HepG2 (cell line): ENCODE measurements around the gene AKAP8L. TPM values are rescaled to one million over a fixed set of nuclear protein-coding genes. Genes with fewer than 3 reads are reported as not detected.

Experiments used
- ATAC-seq: fragments of 200-7000 bp; cut with Tn5 transposase; 3 replicates; pipeline ENCODE4 v1.9.1; 2020; ENCODE audit warnings: mild to moderate bottlenecking, moderate library complexity
- BruUV-seq: library from RNA; stranded (reverse); fragments of 400-500 nt; replicated peaks from 2 replicates; lab custom pipeline; 2021; lab: Mats Ljungman, UMichigan
- CTCF ChIA-PET: fragments of 300-600 bp; formaldehyde crosslinking; extraction: SDS; loops from one replicate; lab custom pipeline; 2021; ENCODE audit warnings: low total read pairs, inconsistent platforms, low intra/inter-chr PET ratio; lab: Yijun Ruan, JAX
- POLR2A ChIA-PET: fragments of 350-600 bp; sonication (Branson Sonifier 250); formaldehyde crosslinking; loops from one replicate; lab custom pipeline; 2020; ENCODE audit warnings: antibody characterized with exemption, inconsistent platforms; lab: Yijun Ruan, JAX
- DNase-seq: peaks from one replicate; pipeline ENCODE4 v3.0.0-alpha.2; 2015; ENCODE audit warnings: low spot score
- FAIRE-seq: peaks from 3 replicates; lab custom pipeline; 2011; peaks lifted over from hg19 to GRCh38; lab: Jason Lieb, UNC
- H2AFZ ChIP-seq: one replicate; pipeline ENCODE4 v1.6.1; 2011; ENCODE audit warnings: low read length, inconsistent platforms
- H3K27ac ChIP-seq: fragments of 300-600 bp; 3 replicates; pipeline ENCODE4 v1.8.0; 2011; ENCODE audit warnings: mixed run types, mild to moderate bottlenecking, mixed read lengths, low read length, inconsistent platforms; ENCODE audit not compliant: insufficient read depth; ENCODE audit errors: extremely low read length
- H3K27me3 ChIP-seq, 2 experiments: fragments of 200-600 bp in 1 of 2; 2 replicates in 1 of 2; 3 replicates in 1 of 2; pipeline versions ENCODE4 v1.6.0 to v1.8.0; 2011; ENCODE audit warnings: low read length in 2 of 2, mild to moderate bottlenecking in 2 of 2, moderate library complexity in 2 of 2, inconsistent platforms in 1 of 2; ENCODE audit not compliant: insufficient read depth in 2 of 2, control insufficient read depth in 1 of 2
- H3K36me3 ChIP-seq, 2 experiments: fragments of 200-600 bp in 1 of 2; replicated peaks in 1 of 2; 2 replicates in 1 of 2; 3 replicates in 1 of 2; pipeline versions ENCODE4 v1.5.1 to v1.8.0; 2011; ENCODE audit warnings: low read length in 2 of 2, inconsistent platforms in 1 of 2; ENCODE audit not compliant: insufficient read depth in 2 of 2, control insufficient read depth in 1 of 2
- H3K4me1 ChIP-seq: 2 replicates; pipeline ENCODE4 v1.5.1; 2012; ENCODE audit warnings: low read length, inconsistent platforms; ENCODE audit not compliant: insufficient read depth
- H3K4me2 ChIP-seq: 2 replicates; pipeline ENCODE4 v1.6.0; 2011; ENCODE audit warnings: low read depth, low read length, inconsistent platforms
- H3K4me3 ChIP-seq, 3 experiments: fragments of 200-600 bp in 1 of 3; sonication (generic), shearing (Covaris generic) in 1 of 3; replicated peaks in 1 of 3; 2 replicates each; pipeline ENCODE4 v1.5.1; 2011 to 2016; ENCODE audit warnings: low read length in 3 of 3, inconsistent platforms in 2 of 3, low read depth in 2 of 3, mild to moderate bottlenecking in 2 of 3, control low read depth in 1 of 3, mixed read lengths in 1 of 3; ENCODE audit not compliant: insufficient read depth in 1 of 3
- H3K79me2 ChIP-seq: one replicate; pipeline ENCODE4 v1.6.1; 2011; ENCODE audit warnings: low read length, inconsistent platforms; ENCODE audit not compliant: insufficient read depth
- H3K9ac ChIP-seq: 2 replicates; pipeline ENCODE4 v1.6.0; 2011; ENCODE audit warnings: mild to moderate bottlenecking, low read depth, low read length, inconsistent platforms; ENCODE audit not compliant: insufficient read depth
- H3K9me3 ChIP-seq: 2 replicates; pipeline ENCODE4 v1.5.1; 2012; ENCODE audit warnings: mild to moderate bottlenecking, low read length
- H4K20me1 ChIP-seq: 2 replicates; pipeline ENCODE4 v1.6.0; 2011; ENCODE audit warnings: inconsistent platforms, mild to moderate bottlenecking, low read length, moderate library complexity; ENCODE audit not compliant: insufficient read depth
- DNMT3B ChIP-seq: conservative IDR thresholded peaks from 2 replicates; pipeline ENCODE4 v1.6.1; 2016; ENCODE audit warnings: missing biosample characterization, control low read depth
- EP300 ChIP-seq, 3 experiments: sonication (generic) in 1 of 3; formaldehyde crosslinking in 1 of 3; IDR thresholded peaks; 2 replicates each; pipeline versions ENCODE4 v1.5.1 to v1.6.1; 2011 to 2020; ENCODE audit warnings: low read depth in 2 of 3, low read length in 2 of 3, borderline replicate concordance in 1 of 3, improper control_type of control experiment in 1 of 3, mild to moderate bottlenecking in 1 of 3, missing genetic modification reagents in 1 of 3, moderate library complexity in 1 of 3
- FOXA3 ChIP-seq: IDR thresholded peaks from 2 replicates; pipeline ENCODE4 v1.6.1; 2016; ENCODE audit warnings: missing genetic modification reagents, missing compliant biosample characterization
- HINFP ChIP-seq: sonication (generic); formaldehyde crosslinking; IDR thresholded peaks from 2 replicates; pipeline ENCODE4 v1.4.0; 2020; ENCODE audit warnings: low read depth, mild to moderate bottlenecking, missing genetic modification reagents
- HOXD1 ChIP-seq: sonication (generic); formaldehyde crosslinking; IDR thresholded peaks from 2 replicates; pipeline ENCODE4 v1.5.0; 2020; ENCODE audit warnings: missing genetic modification reagents
- MTF1 ChIP-seq: sonication (generic); formaldehyde crosslinking; IDR thresholded peaks from 2 replicates; pipeline ENCODE4 v1.5.0; 2020; ENCODE audit warnings: missing genetic modification reagents
- RBM22 ChIP-seq: fragments of 200-400 bp; formaldehyde crosslinking; optimal IDR thresholded peaks from 2 replicates; pipeline ENCODE3; 2017; ENCODE audit warnings: mild to moderate bottlenecking, low read length, moderate library complexity
- RFX5 ChIP-seq: IDR thresholded peaks from 2 replicates; pipeline ENCODE4 v1.6.1; 2011; ENCODE audit warnings: low read depth, low read length, improper control_type of control experiment
- SRSF9 ChIP-seq: fragments of 200-400 bp; formaldehyde crosslinking; IDR thresholded peaks from 2 replicates; pipeline ENCODE4 v1.6.1; 2018; ENCODE audit warnings: borderline replicate concordance, mild to moderate bottlenecking, low read depth, low read length; ENCODE audit not compliant: insufficient read depth, poor library complexity, severe bottlenecking
- TARDBP ChIP-seq: sonication (generic); formaldehyde crosslinking; IDR thresholded peaks from 2 replicates; pipeline ENCODE4 v1.8.0; 2022; ENCODE audit warnings: mild to moderate bottlenecking, missing genetic modification reagents
- ZFP1 ChIP-seq: IDR thresholded peaks from 2 replicates; pipeline ENCODE4 v1.6.1; 2016
- ZNF180 ChIP-seq: sonication (generic); formaldehyde crosslinking; IDR thresholded peaks from 2 replicates; pipeline ENCODE4 v1.4.0; 2020; ENCODE audit warnings: low read depth, missing genetic modification reagents, borderline replicate concordance
- WGBS: methylation state at CpG from one replicate; pipeline ENCODE4 v1.1.6; 2017; ENCODE audit warnings: low lambda C conversion rate; 5-methylcytosine and 5-hydroxymethylcytosine counted together
- in situ Hi-C: cut with HindIII; loops from 2 replicates; pipeline ENCODE4 v1.10.0; 2017; ENCODE audit warnings: low pct_unique_long_range_greater_than_20kb; ENCODE audit not compliant: extremely low pct_ligation_motif_present
- intact Hi-C: fragments of 100-400 bp; cut with micrococcal nuclease; formaldehyde crosslinking; loops from one replicate; pipeline ENCODE4 v1.10.0; 2022; ENCODE audit not compliant: unreplicated experiment
- polyA plus RNA-seq, 8 experiments: library from polyadenylated mRNA; depleted of rRNA in 3 of 8; stranded (reverse) in 7 of 8; unstranded in 1 of 8; fragments of >200 nt; fragmentation: Illumina TruSeq in 4 of 8; extraction: Trizol in 4 of 8; gene quantifications; 2 replicates each; pipeline versions ENCODE4 v1.2.1 to v1.2.3, GENCODE V29; 2011 to 2016; ENCODE audit warnings: low read depth in 4 of 8, missing spikeins in 1 of 8, mixed read lengths in 1 of 8; ENCODE audit not compliant: insufficient read depth in 1 of 8
- total RNA-seq, 5 experiments: library from RNA; depleted of rRNA; stranded (reverse); fragments of >200 nt; fragmentation: Illumina TruSeq; extraction: Trizol; gene quantifications; 2 replicates each; pipeline ENCODE4 v1.2.3, GENCODE V29; 2016; ENCODE audit warnings: low read depth in 1 of 5

AKAP8L gene
- total and polyA plus RNA-seq, 2 of the 13 experiments (the other 11 are each of a cell fraction or from before 2014, with no cell fraction given): 48.2 to 49.6 TPM

DNA sequence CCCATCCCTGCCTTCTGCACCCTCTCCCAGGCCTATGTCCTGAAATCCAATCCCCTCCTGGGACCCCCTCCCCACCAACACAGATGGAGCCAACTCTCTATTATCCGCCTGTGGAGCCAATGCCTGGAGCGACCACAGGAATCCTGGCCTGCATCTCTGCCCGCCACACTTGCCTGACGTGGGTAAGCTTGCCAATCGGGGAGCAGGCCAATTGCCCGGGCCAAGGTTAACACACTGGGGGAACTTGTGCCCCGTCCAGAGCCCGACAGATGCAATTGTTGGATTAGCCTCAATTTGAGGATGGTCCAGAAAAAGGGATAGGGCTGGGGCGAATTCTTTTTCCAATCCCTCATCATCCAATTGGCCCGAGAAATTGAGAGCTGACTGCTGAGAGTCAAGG, 25.1 kb upstream of the AKAP8L start:
- no peaks in the 10 kb centered on the region for H3K27me3 ChIP-seq
- intact Hi-C loops: no loop called here
- ATAC-seq: no peak
- ChIA-PET CTCF (no interaction called here), POLR2A (no interaction called here)
- no peaks in the 10 kb centered on the region for H3K79me2 ChIP-seq
- no peaks in the 10 kb centered on the region for H3K36me3 ChIP-seq
- H3K4me3 ChIP-seq: no peak overlapping the region
- no peaks in the 10 kb centered on the region for H4K20me1 ChIP-seq
- in situ Hi-C loops: no loop called here
- no peak for TF ChIP-seq RBM22
- no peak for TF ChIP-seq RFX5
- H3K9me3 ChIP-seq: no peaks in the 10 kb centered on the region
- H3K4me1 ChIP-seq: peaks cover 14% of the 10 kb centered on the region
- H3K27ac ChIP-seq: no peak overlapping the region
- no peak overlapping the region for H3K9ac ChIP-seq
- no peak overlapping the region for H2AFZ ChIP-seq
- H3K4me2 ChIP-seq: no peak overlapping the region
- 53% methylated on average over 7 of the region's 10 CpGs for WGBS
- DNase-seq: no peak
- FAIRE-seq: no peak
- no TSS peak for BruUV-seq

- no peaks in the 10 kb centered on the region for H3K79me2 ChIP-seq
- 75% methylated on average over 2 of the region's 3 CpGs for WGBS
- in situ Hi-C loops (no loop called here), intact Hi-C loops (no loop called here)
- no peak overlapping the region for H3K4me2 ChIP-seq
- H3K27me3 ChIP-seq: no peaks in the 10 kb centered on the region
- H3K27ac ChIP-seq: no peak overlapping the region
- H2AFZ ChIP-seq: no peak overlapping the region
- no peak overlapping the region for H3K4me3 ChIP-seq
- no TSS peak for BruUV-seq
- CTCF ChIA-PET: no interaction called here
- DNase-seq: no peak
- no peaks in the 10 kb centered on the region for H3K9me3 ChIP-seq
- H3K36me3 ChIP-seq: no peaks in the 10 kb centered on the region
- no peak for TF ChIP-seq HINFP
- TF ChIP-seq ZNF180 (CRISPR knock-in tag): no peak
- no peak for TF ChIP-seq ZFP1 (CRISPR knock-in tag)
- no peak for TF ChIP-seq FOXA3 (CRISPR knock-in tag)
- TF ChIP-seq SRSF9: no peak
- TF ChIP-seq MTF1 (CRISPR knock-in tag): no peak
- no peak for TF ChIP-seq HOXD1
- TF ChIP-seq DNMT3B (CRISPR knock-in tag): no peak
- TF ChIP-seq EP300 (IDR thresholded peaks at IDR 0.05; ENCODE audit: low read depth in 2 of 2, low read length in 2 of 2): no peak
- no peak for TF ChIP-seq EP300 (CRISPR knock-in tag; IDR thresholded peaks at IDR 0.05; ENCODE audit: borderline replicate concordance)
- no peak for TF ChIP-seq TARDBP (CRISPR knock-in tag)
- no peak for FAIRE-seq
- no peak overlapping the region for H3K9ac ChIP-seq
- no peak for ATAC-seq
- H4K20me1 ChIP-seq: no peaks in the 10 kb centered on the region
- peaks cover 14% of the 10 kb centered on the region for H3K4me1 ChIP-seq
- POLR2A ChIA-PET: no interaction called here
Observed at GRCh38 chr19:15443325-15443724, 24.5 kb upstream of the AKAP8L start.
